Frontal cortex (tissue), 4 donors: Measurements from ENCODE around the gene RND2. TPM values are rescaled to one million over a fixed set of nuclear protein-coding genes. Genes with fewer than 3 reads are reported as not detected.
"Not testable (repeated sequence)": the region's sequence is repeated elsewhere in the genome, so short reads cannot be mapped to it uniquely, and the experiment has no call there.

Source experiments
- DNase-seq, 2 donors: peaks; one replicate each; pipeline ENCODE4 v3.0.0; 2012; ENCODE audit warnings: low spot score in 2 of 2
- FAIRE-seq: peaks from 2 replicates; lab custom pipeline; 2012; peaks lifted over from hg19 to GRCh38; lab: Jason Lieb, UNC
- total RNA-seq: library from RNA; depleted of rRNA; stranded (reverse); fragments of >200 nt; gene quantifications from one replicate; pipeline ENCODE4 v1.2.3, GENCODE V29; 2014
- donor health status: control.
- donor health status: control.
- donor health status: control.

The RND2 gene
- total RNA-seq, 1 donor from 2014 or later, result 4.5 TPM

DNA sequence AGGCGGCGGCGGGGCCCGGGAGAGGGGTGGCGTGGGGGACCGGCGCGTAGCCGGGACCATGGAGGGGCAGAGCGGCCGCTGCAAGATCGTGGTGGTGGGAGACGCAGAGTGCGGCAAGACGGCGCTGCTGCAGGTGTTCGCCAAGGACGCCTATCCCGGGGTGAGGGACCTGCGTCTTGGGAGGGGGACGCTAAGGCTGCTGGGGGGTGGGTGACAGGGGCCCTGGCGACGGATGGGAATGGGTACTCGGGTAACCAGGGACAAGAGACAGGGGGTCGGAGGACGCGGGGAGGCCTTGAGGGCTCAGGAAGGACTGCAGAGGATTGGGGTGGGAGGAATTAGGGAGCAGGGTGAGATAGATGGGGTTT is 243 bp downstream of the RND2 start:
- FAIRE-seq (no peak), DNase-seq (no peak)

GRCh38 chr17:43025766-43026537 is 921 bp downstream of the RND2 start:
- DNase-seq, result no peak
- no peak for FAIRE-seq

- DNase-seq (no peak), FAIRE-seq (no peak)
Observed at GRCh38 chr17:43026595-43026994, 1.6 kb downstream of the RND2 start.

DNA sequence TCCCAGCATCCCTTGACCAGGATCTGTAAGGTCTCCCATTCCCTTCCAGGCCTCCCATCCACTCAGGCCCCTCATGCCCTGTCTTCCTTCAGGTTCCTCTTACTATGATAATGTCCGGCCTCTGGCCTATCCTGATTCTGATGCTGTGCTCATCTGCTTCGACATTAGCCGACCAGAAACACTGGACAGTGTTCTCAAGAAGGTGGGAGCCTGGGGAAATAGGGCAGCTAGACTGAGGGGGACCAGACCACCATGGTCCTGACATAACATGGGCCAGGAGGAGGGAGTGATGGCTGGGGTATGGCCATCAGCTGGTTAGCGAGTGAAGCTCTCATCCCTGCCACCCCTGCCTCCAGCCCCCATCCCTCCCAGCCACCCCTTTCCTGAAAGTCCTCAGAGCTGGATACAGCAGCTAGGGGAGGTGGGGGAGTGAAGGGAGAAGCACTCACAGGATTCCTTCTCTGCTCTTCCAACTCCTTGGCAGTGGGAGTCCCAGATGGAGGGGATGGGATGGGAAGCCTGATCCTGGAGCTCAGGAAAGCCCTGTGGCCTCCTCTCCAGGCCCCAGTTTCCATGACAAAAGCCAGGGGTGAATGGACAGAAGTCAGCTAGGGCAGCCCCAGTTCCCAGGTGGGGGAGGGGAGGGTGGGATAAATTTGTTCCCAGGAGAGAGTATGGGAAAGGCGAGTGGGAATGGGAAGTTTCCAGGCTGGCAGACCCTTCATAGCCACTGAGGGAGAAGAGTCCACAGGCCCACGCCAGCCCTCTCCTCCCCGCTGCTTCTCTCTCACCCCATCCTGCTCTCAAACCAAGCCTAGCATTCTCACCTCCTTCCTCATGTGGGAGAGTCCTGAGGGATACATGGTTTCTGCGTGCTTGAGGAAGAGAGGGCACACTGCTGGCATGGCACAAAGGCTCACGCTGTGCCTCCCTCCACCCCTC is 2.3 kb downstream of the RND2 start:
- DNase-seq (no peak), FAIRE-seq (no peak)

- FAIRE-seq, result no peak
- DNase-seq, result no peak
Observed at GRCh38 chr17:43028221-43028861, 3.3 kb downstream of the RND2 start.

DNA sequence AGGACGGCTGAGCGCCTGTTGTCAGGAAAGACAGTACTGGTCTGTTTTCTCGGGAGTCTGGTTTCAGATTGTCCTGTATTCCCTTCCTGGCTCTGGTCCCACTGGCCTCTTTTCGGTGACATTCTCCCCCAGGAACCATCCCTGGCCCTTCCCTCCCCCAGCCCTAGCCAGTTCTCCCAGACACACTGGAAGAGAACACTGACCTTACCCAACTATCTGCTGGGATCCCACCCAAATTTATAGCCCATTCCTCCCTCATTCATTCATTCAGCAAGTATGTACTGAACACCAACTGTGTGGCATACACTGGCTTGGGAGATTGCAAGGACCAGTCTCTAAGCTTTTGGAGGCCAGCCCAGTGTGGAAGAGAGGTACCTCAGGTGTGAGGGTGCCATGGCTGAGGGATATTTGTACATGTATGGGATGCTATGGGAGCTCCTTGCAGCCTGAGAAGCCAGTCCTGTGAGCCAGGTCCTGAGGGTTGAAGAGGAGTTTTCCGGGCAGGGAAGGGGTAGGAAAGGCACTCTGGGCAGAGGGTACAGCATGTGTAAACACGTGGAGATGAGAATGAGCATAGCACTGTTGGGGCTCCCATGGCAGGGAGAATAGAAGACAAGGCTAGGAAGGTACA is 5.2 kb downstream of the RND2 start:
- peak in 1 of 2 donors; percentile 35 for DNase-seq
- FAIRE-seq, result no peak

GRCh38 chr17:43031666-43032065 is 6.6 kb downstream of the RND2 start:
- no peak for FAIRE-seq

DNA sequence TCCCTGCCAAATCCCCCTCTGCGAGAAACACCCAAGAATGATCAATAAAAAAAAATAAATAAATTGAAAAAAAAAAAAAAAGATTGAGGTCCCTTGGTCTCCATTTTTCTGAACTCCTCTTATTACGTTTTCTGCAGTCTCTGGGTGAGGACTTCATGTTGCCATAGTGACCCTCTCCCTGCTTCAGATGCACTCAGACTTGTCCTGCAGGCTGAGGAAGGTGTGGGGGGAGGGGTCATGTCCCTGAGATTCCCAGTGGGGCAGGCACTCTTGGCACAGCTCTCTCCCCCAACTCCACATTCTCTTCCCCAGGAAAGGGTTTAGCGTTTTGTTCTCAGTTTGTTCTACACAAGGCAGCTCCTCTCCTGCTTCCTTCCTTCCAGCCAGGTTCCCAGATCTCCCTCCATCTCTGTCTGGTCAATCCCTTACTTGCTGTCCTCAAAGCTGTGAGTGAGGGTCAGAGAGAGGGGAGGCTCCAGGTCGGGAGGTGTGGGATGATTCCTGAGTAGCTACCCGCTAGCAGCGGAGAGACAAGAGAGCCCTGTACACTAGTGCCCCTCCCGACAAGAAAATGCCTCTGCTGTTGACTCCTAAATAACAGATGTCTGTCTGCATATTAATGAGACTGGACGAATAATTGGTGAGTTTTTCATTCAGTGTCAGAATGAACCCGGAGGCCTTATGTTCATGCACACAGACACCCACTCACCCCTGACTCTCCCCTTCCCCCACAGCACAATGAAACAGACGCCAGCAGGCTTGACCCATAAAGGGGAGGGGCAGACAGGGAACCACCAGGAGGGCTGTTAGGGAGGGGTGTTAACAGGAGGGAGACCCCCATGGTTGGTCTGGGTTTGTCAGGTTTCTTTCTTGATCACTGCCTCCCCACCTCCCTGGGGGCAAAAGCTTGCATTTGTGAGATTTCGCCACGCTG is 9.2 kb downstream of the RND2 start:
- DNase-seq, result no peak
- no peak for FAIRE-seq

More at GRCh38 chr17:43031666-43032065, 6.6 kb downstream of the RND2 start:
- no peak for DNase-seq

DNA sequence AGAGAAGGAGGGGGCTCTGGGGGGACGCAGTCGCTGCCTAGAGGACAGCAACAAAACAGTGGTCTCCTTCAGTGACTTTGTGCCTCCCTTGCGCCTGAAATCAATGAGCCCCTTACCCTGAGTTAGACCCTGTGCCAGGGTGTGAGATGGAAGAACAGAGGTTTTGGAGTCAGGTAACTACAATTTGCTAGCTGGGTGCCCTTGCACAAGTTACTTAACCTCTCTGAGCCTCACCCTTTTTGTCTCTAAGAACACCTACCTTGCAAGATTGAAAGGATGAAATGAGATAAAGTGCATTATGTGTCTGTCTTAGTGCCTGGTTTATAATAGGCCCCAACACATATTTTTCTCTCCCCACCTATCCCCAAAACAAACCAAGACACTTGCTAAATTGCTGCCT is 9.9 kb downstream of the RND2 start:
- DNase-seq (no peak), FAIRE-seq (no peak)

GRCh38 chr17:43039646-43040045 is 14.6 kb downstream of the RND2 start:
- FAIRE-seq, result no peak
- DNase-seq, result no peak

GRCh38 chr17:43040655-43041054 is 15.6 kb downstream of the RND2 start:
- FAIRE-seq (no peak), DNase-seq (no peak)

- no peak for DNase-seq
- no peak for FAIRE-seq
Observed at GRCh38 chr17:43042025-43042628, 17.1 kb downstream of the RND2 start.

DNA sequence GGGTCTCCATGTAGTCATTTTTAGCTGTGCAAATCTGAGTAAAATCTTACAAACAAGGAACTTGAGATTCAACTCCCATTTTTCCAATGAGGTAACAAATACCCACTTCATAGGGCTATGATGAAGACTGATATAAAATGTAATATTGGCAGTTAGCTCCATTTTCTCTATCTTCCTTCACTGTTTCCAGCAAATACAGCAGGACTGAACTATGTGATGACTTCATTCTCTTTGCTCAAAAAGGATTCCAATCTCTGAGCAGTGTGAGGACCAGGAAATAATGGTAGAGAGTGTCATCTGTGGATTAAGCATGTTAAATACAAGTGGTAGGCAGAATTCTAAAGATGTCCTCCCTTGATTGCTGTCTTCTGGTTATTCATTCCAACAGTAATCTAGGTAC is 18.3 kb downstream of the RND2 start:
- DNase-seq (no peak), FAIRE-seq (no peak)

GRCh38 chr17:43044024-43044423 is 19.0 kb downstream of the RND2 start:
- FAIRE-seq, result no peak

DNA sequence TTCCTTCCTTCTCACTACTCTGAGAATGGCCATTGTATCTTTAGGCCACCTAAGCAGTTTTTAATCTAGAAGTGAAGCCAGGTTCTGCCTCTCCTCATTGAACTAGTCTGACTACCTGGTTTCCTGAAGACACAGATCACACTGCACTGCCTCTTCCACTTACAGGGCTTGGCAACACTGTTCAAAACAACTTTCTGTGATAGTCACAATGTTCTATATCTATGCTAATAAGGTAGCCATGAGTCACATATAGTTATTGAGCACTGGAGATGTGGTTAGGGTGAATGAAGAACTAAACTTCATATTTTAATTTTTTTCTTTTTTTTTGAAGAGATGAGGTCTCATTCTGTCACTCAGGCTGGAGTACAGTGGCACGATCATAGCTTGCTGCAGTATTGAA is 26.9 kb downstream of the RND2 start:
- no peak for FAIRE-seq
- no peak for DNase-seq

More at GRCh38 chr17:43044024-43044423, 19.0 kb downstream of the RND2 start:
- no peak for DNase-seq

- not testable (repeated sequence) for DNase-seq, FAIRE-seq
Observed at GRCh38 chr17:43053008-43053407, 28.0 kb downstream of the RND2 start.

GRCh38 chr17:43056051-43056450 is 31.0 kb downstream of the RND2 start:
- FAIRE-seq (no peak), DNase-seq (no peak)

DNA sequence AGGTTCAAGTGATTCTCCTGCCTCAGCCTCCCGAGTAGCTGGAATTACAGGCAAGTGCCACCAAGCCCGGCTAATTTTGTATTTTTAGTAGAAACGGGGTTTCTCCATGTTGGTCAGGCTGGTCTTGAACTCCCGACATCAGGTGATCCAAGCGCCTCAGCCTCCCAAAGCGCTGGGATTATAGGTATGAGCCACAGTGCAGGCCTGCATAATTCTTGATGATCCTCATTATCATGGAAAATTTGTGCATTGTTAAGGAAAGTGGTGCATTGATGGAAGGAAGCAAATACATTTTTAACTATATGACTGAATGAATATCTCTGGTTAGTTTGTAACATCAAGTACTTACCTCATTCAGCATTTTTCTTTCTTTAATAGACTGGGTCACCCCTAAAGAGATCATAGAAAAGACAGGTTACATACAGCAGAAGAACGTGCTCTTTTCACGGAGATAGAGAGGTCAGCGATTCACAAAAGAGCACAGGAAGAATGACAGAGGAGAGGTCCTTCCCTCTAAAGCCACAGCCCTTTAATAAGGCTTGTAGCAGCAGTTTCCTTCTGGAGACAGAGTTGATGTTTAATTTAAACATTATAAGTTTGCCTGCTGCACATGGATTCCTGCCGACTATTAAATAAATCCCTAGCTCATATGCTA is 38.1 kb downstream of the RND2 start:
- no peak for FAIRE-seq
- no peak for DNase-seq
